HCT116 (cell line): Measurements from ENCODE around the gene DDA1.

ENCODE experiments used
- ATF3 ChIP-seq: IDR thresholded peaks from 2 replicates; pipeline ENCODE4 v1.6.1; 2012
- CTCF ChIP-seq, 3 experiments: fragments of 200-600 bp in 1 of 3; sonication (generic) in 1 of 3; IDR thresholded peaks in 2 of 3; conservative IDR thresholded peaks in 1 of 3; 2 replicates each; pipeline ENCODE4 v1.5.1; 2012 to 2017; ENCODE audit warnings: low read depth in 2 of 3, low read length in 2 of 3, antibody characterized with exemption in 1 of 3, borderline replicate concordance in 1 of 3, control low read depth in 1 of 3, mild to moderate bottlenecking in 1 of 3, mixed read lengths in 1 of 3, mixed run types in 1 of 3, moderate library complexity in 1 of 3; ENCODE audit not compliant: insufficient read depth in 1 of 3
- EZH2 ChIP-seq: fragments of 200-600 bp; sonication (generic); IDR thresholded peaks from 2 replicates; pipeline ENCODE4 v1.6.1; 2017; ENCODE audit warnings: antibody characterized with exemption, mixed run types
- JUND ChIP-seq: IDR thresholded peaks from 2 replicates; pipeline ENCODE4 v1.6.1; 2012
- POLR2A ChIP-seq: IDR thresholded peaks from 2 replicates; pipeline ENCODE4 v1.7.0; 2011; ENCODE audit warnings: borderline replicate concordance; ENCODE audit not compliant: insufficient read depth, insufficient read length; ENCODE audit errors: extremely low read depth
- POLR2AphosphoS5 ChIP-seq: IDR thresholded peaks from 2 replicates; pipeline ENCODE4 v1.6.1; 2011; ENCODE audit warnings: mild to moderate bottlenecking, low read depth, low read length, moderate library complexity
- SIN3A ChIP-seq: IDR thresholded peaks from 2 replicates; pipeline ENCODE4 v1.6.1; 2012; ENCODE audit warnings: low read depth
- ZFX ChIP-seq: fragments of 450-650 bp; IDR thresholded peaks from 2 replicates; pipeline ENCODE4 v1.6.1; 2017
- ZNF274 ChIP-seq: fragments of 200-500 bp; sonication (Bioruptor generic); IDR thresholded peaks from 2 replicates; pipeline ENCODE4 v1.6.1; 2014; ENCODE audit warnings: mild to moderate bottlenecking, low read depth, low read length, inconsistent platforms

- TF ChIP-seq CTCF (IDR thresholded peaks at IDR 0.05 in 2 of 3, conservative IDR thresholded peaks at IDR 0.05 in 1 of 3; ENCODE audit: borderline replicate concordance in 1 of 3, insufficient read depth in 1 of 3, low read depth in 2 of 3, low read length in 2 of 3) (no peak), ZFX (no peak), JUND (no peak), SIN3A (no peak), EZH2 (no peak), ATF3 (no peak), ZNF274 (no peak), POLR2A (no peak), POLR2AphosphoS5 (no peak)
Measured at GRCh38 chr19:17352608-17353280, 43.4 kb downstream of the DDA1 start.
